GM18511 (cell line): ENCODE data around the gene SERINC5.

Experiments used
- ATAC-seq: cut with Tn5 transposase; IDR thresholded peaks from one replicate; pipeline ENCODE4 v1.9.1; 2021; ENCODE audit warnings: mild to moderate bottlenecking, moderate library complexity; ENCODE audit not compliant: unreplicated experiment

Gene SERINC5

DNA sequence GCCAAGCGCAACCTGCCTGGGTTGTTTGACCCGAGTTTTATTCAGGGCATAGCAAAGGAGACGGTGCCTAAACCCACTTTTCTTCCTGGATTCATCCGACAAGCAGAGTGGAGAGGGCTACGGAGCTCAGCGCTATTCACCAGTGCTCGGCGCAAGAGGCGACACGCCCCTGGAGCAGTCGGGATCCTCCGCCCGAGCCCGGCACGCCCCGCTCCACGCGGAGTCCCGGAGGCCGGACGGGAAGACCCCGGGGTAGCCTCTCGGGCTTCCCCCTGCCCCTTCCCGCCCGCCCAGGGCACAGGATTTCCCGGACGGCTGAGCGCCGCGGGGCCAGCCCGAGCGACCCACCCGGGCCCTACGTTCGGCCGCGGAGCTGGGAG lies 427 bp downstream of the SERINC5 start:
- peak; percentile 53 for ATAC-seq

DNA sequence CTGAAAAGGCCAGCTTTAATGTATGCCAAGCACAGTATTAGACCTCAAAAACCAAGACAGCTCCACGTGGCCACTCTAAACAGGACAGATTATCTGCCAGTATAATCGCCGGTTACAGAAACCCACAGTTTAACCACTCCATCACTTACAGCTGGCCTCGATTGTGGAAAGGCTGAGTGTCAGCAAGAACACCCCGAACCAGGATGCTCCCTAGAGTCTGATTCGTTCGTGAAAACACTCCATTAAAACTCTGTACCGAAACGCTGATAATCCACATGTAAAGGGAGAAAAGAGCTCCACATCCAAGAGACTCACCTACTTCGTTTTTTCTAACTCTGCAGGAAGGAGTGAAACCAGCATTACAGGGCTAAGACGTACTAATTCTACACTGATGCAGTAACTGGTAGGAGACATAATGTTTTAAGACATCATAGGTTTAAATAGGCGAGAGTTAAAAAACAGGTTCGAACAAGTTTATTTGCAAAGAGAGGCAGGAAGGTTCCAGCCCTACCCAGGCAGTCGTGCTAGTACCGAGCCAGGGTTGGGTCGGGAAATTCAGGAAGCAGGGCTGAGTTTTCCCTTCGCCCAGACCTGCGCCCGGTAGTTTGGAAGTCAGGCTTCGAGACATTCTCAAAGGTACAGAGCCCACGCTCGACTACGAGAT lies 949 bp downstream of the SERINC5 start:
- ATAC-seq: no peak

DNA sequence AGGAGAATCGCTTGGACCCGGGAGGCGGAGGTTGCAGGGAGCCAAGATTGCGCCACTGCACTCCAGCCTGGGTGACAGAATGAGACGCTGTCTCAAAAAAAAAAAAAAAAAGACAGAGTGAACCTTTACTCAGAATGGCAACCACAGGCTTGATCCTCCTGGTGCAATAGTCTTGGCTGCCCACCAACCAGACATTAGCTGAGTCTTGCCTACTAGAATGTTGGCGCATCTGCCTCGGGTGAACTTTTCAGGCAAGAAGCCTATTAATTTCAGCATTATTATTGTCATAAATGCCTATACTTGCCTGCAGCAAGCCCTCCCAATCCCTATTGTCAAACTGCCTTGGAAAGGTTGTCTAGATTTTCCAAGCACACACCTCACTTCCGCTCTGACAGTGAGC lies 4.2 kb downstream of the SERINC5 start:
- no peak for ATAC-seq

DNA sequence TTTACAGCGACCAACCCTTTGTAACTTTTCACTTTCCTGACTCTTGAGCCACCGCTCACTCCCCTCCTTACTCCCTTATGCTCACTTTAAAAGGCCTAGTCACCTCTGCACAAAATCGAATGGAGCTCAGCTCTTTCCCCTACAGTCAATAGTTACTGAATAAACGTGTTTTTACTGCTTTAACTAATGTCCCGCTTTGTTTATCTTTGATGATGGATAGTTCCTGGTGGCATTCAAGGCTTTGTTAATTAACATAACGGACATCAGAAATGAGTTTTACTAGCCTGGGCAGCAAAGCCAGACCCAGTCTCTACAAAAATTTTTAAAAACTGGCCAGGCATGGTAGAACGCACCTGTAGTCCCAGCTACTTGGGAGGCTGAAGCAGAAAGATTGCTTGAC lies 5.0 kb downstream of the SERINC5 start:
- ATAC-seq: no peak

DNA sequence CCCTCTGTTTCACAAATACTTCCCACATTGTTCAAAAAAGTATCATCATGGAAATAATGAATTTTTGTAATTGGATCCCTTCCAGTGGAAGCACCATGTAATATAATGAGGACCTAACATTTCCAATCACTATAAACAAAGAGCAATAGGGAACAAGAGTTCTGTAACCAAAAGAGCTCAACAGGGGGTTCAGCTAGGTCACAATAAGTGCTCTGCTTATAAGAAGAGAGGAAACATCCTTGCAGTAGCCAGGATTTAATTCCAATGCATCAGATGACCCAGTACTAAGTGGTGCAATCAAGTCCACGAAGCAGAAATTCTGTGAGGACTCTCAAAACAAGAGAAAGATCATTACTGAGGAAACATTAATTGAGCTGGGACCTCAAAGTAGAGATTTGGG lies 5.9 kb downstream of the SERINC5 start:
- no peak for ATAC-seq

DNA sequence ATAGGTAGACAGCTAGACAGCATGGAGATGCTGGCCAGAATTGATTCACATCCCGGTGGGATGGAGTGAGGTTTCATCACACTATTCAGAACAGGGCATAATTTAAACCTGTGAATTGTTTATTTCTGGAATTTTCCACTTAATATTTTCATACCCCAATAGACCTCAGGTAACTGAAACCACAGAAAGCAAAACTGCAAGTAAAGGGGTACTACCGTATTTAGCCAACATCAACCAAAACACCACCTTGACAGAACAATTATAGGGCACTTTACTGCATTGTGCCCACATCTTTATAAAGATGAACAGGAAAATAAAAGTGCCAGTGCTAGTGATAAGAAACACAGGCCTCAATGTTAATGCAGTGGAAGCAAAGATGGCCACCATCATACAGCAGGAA lies 7.5 kb downstream of the SERINC5 start:
- no peak for ATAC-seq

DNA sequence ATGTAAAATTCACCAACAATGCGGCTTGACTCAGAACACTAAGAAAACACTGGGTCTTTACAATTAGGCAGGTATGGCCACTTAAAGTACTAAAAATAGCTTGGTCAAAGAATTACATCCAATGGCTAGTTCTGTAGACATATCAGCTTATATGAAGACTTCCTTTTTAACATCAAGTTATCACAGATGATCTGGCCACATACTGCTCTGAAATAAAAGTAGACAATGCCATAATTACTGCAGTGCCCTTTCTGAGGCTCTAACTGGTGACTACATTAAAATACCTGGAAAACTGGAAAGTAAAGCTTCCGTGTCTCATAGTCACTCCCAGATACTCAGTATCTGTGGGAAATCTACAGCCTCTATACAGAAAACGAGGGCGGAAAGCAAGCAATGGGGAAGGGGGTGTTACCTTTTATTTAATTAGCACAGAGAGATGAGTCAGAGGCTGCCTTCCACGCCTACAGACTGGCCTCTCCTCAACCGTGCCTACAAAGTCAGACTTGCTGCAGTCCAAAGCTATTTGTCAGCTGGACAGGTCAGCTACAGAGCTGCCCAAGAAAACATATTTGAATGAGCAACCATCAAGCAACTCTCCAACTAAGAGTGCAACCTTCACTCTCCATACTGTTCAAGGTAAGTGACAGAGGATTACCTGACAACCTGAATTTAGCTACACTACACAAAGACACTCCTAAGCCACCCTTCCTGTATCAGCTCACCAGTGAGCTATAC lies 8.7 kb downstream of the SERINC5 start:
- peak; percentile 97 for ATAC-seq

DNA sequence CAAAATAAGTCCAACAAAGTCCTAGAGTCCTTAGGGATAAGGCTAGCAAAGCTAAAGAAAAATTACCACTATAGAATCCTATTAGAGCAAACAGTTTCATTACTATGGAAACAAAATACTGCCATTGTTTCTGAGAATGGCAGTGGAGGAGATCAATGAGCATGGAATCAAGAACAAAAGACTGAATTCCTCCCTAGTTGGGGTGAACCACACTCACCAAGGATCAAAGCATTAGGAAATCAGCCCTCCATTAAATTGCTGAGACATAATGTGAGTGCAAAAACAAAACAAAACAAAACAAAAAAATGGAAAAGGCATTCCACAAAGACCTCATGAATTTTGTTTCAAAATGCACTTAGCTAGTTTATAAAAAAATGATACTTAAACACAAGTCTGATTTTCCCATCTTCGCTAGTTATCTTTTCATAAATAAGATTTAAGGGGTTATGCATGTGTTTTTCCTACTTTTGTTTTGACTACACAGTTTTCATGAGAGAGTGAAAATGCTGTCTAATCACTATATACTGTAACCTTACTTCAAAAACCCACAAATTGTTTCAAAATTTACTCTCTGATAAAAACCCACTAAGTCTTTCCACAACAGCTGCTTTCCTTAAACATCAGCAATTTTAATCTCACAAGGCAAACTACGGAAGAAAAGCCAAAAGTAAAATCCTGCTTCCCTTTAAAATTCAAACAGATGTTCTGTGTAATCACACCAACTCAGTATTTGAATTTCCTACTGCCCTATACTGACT lies 9.7 kb downstream of the SERINC5 start:
- no peak for ATAC-seq

DNA sequence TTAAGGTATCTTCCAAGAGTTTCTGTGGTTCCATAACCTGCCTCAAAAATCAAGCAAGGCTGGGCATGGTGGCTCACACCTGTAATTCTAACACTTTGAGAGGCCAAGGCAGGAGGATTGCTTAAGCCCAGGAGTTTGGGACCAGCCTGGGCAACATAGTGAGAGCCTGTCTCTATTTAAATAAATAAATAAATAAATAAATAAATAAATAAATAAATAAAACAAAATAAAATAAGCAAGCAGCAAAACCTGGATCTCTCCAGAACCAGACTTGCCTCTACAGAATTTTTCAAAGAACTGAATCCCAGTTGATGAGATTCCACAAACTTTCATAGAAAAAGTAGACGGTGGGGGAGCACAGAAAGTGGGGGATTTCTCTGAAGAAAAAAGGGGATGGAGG lies 12.3 kb downstream of the SERINC5 start:
- ATAC-seq: no peak

DNA sequence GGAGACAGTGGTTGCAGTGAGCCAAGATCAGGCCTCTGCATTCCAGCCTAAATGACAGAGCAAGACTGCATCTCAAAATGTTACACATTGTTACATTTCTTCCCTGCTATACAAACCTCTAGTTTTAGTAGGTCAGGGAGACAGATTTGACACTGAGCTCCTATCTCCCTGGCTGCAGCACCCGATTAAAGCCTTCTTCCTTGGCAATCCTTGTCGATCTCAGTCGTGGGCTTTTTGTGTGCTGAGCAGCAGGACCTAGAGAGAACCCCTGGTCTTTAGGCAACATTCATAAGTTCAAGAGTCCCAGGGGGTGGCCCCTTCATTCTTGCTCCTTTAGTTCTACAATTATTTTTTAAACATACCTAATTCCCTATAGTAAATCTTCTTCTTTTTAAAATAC lies 13.0 kb downstream of the SERINC5 start:
- no peak for ATAC-seq

DNA sequence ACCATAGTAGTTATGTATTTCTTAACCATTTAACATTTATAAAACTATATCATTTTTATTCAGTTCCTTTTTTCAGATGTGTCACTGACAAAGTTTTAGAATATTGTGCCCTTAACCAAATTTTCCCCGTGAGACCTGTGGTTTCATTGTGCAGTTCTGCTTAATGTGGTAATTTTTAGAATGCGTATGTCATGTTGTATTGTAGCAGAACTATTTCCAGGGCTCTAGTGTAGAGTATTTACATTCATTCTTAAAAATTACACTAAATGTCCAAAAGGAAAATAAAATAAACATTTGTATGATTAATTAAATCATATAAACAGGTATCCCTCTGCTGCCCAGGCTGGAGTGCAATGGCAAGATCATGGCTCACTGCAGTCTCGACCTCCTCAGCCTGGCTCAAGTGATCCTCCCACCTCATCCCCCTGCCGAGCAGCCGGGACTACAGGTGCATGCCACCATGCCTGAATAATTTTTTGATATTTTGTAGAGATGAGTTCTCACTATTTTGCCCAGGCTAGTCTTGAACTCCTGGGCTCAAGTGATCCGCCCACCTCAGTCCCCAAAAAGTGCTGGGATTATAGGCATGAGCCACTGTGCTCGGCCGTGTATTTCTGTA lies 15.4 kb downstream of the SERINC5 start:
- ATAC-seq: no peak

DNA sequence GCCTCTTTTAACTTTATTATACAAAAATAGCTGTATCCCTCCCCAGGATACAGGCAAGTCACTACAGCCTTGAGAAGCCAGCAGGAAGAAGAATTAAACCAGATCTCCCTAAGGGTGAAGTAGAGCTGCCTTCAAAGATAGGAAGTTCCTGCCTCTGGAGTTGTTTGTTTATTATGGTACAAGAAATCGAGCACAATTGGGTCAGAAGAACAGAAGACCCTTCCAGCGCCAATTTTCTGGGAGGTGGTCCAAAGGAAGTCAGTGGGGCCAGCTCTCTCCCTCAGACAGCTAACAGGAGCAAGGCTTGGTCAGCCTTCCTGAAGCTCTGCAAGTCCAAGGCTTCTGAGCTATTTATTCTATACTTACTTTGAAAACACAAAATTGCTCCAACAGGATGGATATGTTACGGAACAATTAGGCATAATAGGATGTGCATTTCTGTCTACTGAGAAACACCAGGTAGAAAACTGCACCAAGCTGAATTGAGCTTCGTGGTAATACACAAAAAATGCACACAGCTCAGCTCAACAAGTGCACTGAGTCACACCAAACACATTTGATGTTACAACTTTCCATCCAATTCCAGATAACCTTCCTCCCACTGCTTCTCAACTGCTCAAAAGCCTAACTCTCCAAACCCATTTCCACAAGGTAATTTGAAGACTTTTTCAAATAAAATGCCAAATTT lies 16.0 kb downstream of the SERINC5 start:
- ATAC-seq: no peak

DNA sequence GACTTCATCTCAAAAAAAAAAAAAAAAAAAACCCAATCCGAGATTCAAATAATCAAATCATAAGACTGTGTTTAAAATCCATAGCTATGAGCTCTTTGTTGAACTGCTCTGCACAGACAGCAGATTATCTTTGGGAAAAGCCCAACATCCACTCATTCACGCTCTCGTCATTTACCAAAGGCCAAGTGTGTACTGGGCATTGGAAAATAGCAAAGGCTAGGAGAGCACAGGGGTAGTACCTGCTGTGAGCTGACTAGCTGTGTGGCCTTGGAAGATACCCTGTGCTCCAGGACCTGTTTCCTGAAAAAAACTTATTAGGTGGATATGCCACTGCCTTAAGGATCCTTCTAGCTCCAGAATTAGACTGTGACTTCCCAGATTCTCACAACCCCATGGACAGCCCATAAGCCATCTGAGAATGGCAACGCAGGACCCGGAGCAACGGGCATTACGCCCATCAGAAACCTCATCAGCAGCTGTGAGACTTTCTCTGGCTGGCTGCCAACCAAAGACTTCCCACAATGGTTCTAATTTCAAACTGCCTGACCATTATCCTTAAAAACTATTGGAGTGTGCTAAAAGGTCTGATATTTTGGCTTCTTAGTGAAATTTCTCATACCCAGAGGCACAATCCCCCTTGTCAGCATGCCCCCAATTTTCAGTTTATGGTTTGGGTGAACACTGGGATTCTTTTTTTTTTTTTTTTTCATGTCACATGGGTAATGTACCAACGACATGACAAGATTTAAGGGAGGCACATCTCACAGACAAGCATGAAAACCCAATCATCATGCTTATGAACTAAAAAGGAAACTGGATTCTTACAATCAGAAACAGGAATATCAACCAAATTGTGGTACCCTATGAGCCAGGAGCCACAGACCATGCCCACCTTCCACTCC lies 16.8 kb downstream of the SERINC5 start:
- ATAC-seq: no peak

DNA sequence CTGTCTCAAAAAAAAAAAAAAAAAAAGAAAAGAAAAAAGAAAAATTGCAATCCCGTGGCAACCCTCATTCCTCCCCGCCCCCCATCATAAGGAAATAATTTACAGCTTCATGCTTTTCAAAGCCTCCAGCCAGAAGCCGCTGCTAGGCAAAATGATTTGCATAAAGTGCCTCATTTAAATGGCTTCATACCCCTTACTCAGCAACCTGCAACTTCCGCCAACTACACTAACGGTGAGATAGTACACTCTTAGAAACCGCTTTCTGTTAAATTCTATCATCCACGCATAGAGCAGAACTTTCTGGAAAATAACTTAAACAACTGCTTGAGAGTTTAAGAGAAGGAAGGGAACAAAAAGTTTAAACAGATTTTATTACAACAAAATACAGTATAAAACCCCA lies 17.8 kb downstream of the SERINC5 start:
- no peak for ATAC-seq

DNA sequence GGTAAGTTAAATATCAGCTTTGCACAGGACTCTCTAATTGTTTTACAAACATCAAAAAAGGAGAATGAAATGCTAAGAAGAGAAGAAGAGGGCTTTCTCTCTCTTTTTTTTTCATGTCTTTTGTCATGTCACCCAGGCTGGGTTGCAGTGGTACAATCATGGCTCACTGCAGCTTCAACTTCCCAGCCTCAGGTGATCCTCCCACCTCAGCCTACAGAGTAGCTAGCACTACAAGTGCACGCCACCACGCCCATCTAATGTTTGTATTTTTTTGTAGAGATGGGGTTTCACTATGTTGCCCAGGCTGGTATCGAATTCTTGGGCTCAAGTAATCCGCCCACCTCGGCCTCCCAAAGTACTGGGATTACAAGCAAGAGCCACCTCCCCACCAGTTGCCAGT lies 18.6 kb downstream of the SERINC5 start:
- no peak for ATAC-seq

DNA sequence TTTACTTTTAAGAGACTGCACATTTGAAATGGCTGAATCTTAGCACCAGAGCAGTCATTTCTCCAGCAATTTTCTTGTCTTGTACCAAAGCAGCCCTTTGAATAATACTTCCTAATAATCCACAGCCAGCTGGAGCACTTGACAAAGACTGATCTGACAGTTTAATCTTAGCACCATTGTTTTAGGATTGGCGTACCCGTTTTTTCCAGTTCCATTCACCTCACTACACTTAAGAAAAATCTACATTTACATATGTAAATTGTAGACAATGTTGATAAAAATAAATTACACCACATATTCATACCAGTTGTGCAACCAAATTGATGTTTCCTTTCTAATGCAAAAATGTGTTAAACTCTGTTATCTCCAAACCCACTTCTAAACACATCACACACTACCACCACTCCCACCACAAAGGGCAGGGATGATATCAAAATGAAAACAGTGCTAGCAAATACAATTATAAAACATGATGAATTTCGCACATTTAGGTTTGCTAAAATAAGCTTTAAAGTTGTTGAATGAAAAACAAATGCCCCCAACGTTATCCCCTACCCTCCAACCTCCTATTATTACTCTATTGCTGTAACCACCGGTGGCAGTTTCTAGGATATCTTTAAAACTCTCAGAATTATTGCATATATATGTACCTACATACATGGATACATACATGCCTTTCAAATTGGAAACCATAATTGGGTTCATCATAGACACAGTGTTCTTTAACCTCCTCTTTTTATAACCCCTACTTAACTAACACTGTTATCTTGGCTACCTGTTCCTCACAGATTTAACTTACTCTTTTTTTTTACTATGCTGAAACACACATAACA lies 21.5 kb downstream of the SERINC5 start:
- ATAC-seq: no peak

DNA sequence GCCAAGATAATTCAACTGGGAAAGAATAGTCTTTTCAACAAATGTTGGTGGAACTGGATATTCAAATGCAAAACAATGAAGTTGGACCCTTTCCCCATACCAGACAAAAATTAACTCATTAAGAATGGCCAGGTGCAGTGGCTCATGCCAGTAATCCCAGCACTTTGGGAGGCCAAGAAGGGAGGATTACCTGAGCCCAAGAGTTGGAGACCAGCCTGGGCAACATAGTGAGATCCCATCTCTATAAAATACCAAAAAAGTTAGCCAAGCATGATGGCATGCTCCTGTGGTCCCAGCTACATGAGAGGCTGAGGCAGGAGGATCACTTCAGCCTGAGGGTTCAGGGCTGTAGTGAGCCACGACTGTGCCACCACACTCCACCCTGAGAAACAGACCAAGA lies 24.2 kb downstream of the SERINC5 start:
- ATAC-seq: no peak

DNA sequence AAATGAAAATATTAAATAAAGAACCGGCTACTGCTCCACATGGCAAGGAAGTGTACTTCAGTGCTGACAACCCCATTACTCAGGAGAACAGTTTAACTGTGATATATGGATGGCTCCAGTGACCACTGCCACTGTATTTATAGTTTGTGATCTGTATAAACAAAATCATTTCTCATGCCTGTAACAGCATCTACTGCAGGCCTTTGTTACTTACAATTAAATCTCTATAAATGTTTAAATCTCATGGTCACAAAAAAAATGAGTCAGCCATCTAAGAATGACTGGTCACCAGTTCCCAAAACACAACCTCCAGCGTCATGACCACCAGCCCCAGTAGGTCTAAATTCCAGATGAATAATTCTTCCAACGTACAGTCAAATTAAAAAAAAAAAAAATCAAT lies 24.6 kb downstream of the SERINC5 start:
- ATAC-seq: no peak
